Osteocyte (in vitro differentiated cells): Measurements from ENCODE around the gene CAMK1D. TPM values are rescaled to one million over a fixed set of nuclear protein-coding genes. Genes with fewer than 3 reads are reported as not detected.

Experiments used
- DNase-seq: peaks from one replicate; pipeline ENCODE4 v3.0.0; 2021; ENCODE audit warnings: mixed read lengths; ENCODE audit not compliant: unreplicated experiment; ENCODE audit errors: extremely low spot score
- H3K27ac Mint-ChIP-seq: one replicate; pipeline ENCODE4 v1.8.0; 2021; ENCODE audit warnings: mild to moderate bottlenecking, mixed read lengths; ENCODE audit not compliant: unreplicated experiment
- H3K27me3 Mint-ChIP-seq: one replicate; pipeline ENCODE4 v1.8.0; 2021; ENCODE audit warnings: mixed read lengths; ENCODE audit not compliant: unreplicated experiment
- H3K36me3 Mint-ChIP-seq: one replicate; pipeline ENCODE4 v1.8.0; 2021; ENCODE audit warnings: mixed read lengths; ENCODE audit not compliant: unreplicated experiment
- H3K4me1 Mint-ChIP-seq: one replicate; pipeline ENCODE4 v1.8.0; 2021; ENCODE audit warnings: mixed read lengths; ENCODE audit not compliant: unreplicated experiment
- H3K4me3 Mint-ChIP-seq: one replicate; pipeline ENCODE4 v1.8.0; 2021; ENCODE audit warnings: mild to moderate bottlenecking, moderate library complexity, mixed read lengths; ENCODE audit not compliant: unreplicated experiment
- H3K9me3 Mint-ChIP-seq: one replicate; pipeline ENCODE4 v1.8.0; 2021; ENCODE audit warnings: mixed read lengths; ENCODE audit not compliant: unreplicated experiment
- total RNA-seq: library from RNA; stranded (reverse); gene quantifications from 2 replicates; pipeline ENCODE4 v1.2.1, GENCODE V29; 2021
- TF ChIP-seq, protein P1 (sequence below): fragments of 200-600 bp; sonication (generic); IDR thresholded peaks from 2 replicates; pipeline ENCODE4 v1.5.0; 2021; ENCODE audit warnings: antibody characterized with exemption, mild to moderate bottlenecking, moderate library complexity

Gene CAMK1D
- total RNA-seq, 1 donor from 2014 or later: 13.7 TPM

DNA sequence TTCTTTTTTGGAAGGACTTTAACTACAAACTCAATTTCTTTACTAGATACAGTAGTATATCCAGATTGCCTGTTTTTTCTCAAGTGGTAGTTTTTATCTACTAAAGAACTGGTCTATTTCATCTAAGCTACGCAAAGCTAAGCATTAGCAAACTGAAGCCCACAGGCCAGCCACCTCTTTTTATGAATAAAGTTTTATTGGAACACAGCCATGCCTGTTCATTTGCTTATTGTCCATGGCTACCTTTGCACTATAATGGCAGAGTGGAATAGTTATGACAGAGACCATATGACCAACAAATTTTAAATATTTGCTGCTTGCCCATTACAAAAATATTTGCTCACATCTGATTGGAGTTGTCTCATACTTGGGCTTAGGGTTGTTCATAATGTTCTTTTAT, 168.7 kb downstream of the CAMK1D start:
- no peak for DNase-seq
- Mint-ChIP-seq H3K4me1 (no peaks in the 10 kb centered on the region), H3K9me3 (peaks cover 10% of the 10 kb centered on the region), H3K27ac (no peak overlapping the region), H3K36me3 (no peaks in the 10 kb centered on the region), H3K27me3 (no peaks in the 10 kb centered on the region), H3K4me3 (no peak overlapping the region)
- TF ChIP-seq, protein P1, sequence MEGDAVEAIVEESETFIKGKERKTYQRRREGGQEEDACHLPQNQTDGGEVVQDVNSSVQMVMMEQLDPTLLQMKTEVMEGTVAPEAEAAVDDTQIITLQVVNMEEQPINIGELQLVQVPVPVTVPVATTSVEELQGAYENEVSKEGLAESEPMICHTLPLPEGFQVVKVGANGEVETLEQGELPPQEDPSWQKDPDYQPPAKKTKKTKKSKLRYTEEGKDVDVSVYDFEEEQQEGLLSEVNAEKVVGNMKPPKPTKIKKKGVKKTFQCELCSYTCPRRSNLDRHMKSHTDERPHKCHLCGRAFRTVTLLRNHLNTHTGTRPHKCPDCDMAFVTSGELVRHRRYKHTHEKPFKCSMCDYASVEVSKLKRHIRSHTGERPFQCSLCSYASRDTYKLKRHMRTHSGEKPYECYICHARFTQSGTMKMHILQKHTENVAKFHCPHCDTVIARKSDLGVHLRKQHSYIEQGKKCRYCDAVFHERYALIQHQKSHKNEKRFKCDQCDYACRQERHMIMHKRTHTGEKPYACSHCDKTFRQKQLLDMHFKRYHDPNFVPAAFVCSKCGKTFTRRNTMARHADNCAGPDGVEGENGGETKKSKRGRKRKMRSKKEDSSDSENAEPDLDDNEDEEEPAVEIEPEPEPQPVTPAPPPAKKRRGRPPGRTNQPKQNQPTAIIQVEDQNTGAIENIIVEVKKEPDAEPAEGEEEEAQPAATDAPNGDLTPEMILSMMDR: no peak

- Mint-ChIP-seq H3K4me3 (no peak overlapping the region), H3K27me3 (no peaks in the 10 kb centered on the region), H3K9me3 (peaks cover 19% of the 10 kb centered on the region), H3K27ac (no peak overlapping the region), H3K36me3 (peaks cover 7% of the 10 kb centered on the region), H3K4me1 (no peaks in the 10 kb centered on the region)
- DNase-seq: no peak
- TF ChIP-seq, protein P1: no peak
Measured at GRCh38 chr10:12521423-12521822, 172.1 kb downstream of the CAMK1D start.

- no peak overlapping the region for H3K27ac Mint-ChIP-seq
- TF ChIP-seq, protein P1: no peak
- peaks cover 15% of the 10 kb centered on the region for H3K9me3 Mint-ChIP-seq
- H3K27me3 Mint-ChIP-seq: no peaks in the 10 kb centered on the region
- no peak for DNase-seq
- H3K36me3 Mint-ChIP-seq: peaks cover 7% of the 10 kb centered on the region
- H3K4me3 Mint-ChIP-seq: no peak overlapping the region
- no peaks in the 10 kb centered on the region for H3K4me1 Mint-ChIP-seq
Measured at GRCh38 chr10:12526311-12526710, 177.0 kb downstream of the CAMK1D start.

- Mint-ChIP-seq H3K9me3 (peaks cover 5% of the 10 kb centered on the region), H3K36me3 (peaks cover 4% of the 10 kb centered on the region), H3K4me1 (no peaks in the 10 kb centered on the region), H3K27me3 (no peaks in the 10 kb centered on the region), H3K27ac (no peak overlapping the region), H3K4me3 (no peak overlapping the region)
- TF ChIP-seq, protein P1: no peak
- no peak for DNase-seq
Measured at GRCh38 chr10:12529976-12530375, 180.6 kb downstream of the CAMK1D start.

- no peaks in the 10 kb centered on the region for H3K9me3 Mint-ChIP-seq
- no peak overlapping the region for H3K4me3 Mint-ChIP-seq
- no peak overlapping the region for H3K27ac Mint-ChIP-seq
- no peaks in the 10 kb centered on the region for H3K27me3 Mint-ChIP-seq
- no peaks in the 10 kb centered on the region for H3K4me1 Mint-ChIP-seq
- no peaks in the 10 kb centered on the region for H3K36me3 Mint-ChIP-seq
- TF ChIP-seq, protein P1: no peak
- DNase-seq: no peak
Measured at GRCh38 chr10:12531305-12532220, 182.2 kb downstream of the CAMK1D start.
